Progenitor cell of endocrine pancreas (in vitro differentiated cells): ENCODE measurements around the gene AHDC1. TPM values are rescaled to one million over a fixed set of nuclear protein-coding genes. Genes with fewer than 3 reads are reported as not detected.

Experiments
- DNase-seq: peaks from one replicate; pipeline ENCODE4 v3.0.0; 2021; ENCODE audit warnings: low spot score; ENCODE audit not compliant: unreplicated experiment
- H3K27ac Mint-ChIP-seq: 2 replicates; pipeline ENCODE4 v1.8.0; 2021; ENCODE audit warnings: mild to moderate bottlenecking, moderate library complexity, mixed read lengths
- H3K27me3 Mint-ChIP-seq: 2 replicates; pipeline ENCODE4 v1.8.0; 2021; ENCODE audit warnings: mixed read lengths
- H3K36me3 Mint-ChIP-seq: 2 replicates; pipeline ENCODE4 v1.8.0; 2022; ENCODE audit warnings: mixed read lengths; ENCODE audit not compliant: insufficient read depth
- H3K4me1 Mint-ChIP-seq: 2 replicates; pipeline ENCODE4 v1.8.0; 2021; ENCODE audit warnings: low read depth, mixed read lengths
- H3K4me3 Mint-ChIP-seq: 2 replicates; pipeline ENCODE4 v1.8.0; 2021; ENCODE audit warnings: low read depth, mild to moderate bottlenecking, moderate library complexity, mixed read lengths
- H3K9me3 Mint-ChIP-seq: 2 replicates; pipeline ENCODE4 v1.8.0; 2021; ENCODE audit warnings: low read depth, mixed read lengths
- CTCF ChIP-seq: fragments of 200-600 bp; sonication (generic); IDR thresholded peaks from one replicate; pipeline ENCODE4 v1.5.0; 2021; ENCODE audit warnings: antibody characterized with exemption, mild to moderate bottlenecking; ENCODE audit not compliant: unreplicated experiment
- total RNA-seq: library from RNA; stranded (reverse); gene quantifications from 2 replicates; pipeline ENCODE4 v1.2.1, GENCODE V29; 2021

AHDC1 gene
- total RNA-seq, 1 donor from 2014 or later = 53.3 TPM

GRCh38 chr1:27562534-27563340, 41.2 kb downstream of the AHDC1 start:
- Mint-ChIP-seq H3K27me3 (no peaks in the 10 kb centered on the region), H3K9me3 (no peaks in the 10 kb centered on the region), H3K36me3 (no peaks in the 10 kb centered on the region), H3K27ac (peak overlapping the region; percentile 95), H3K4me1 (peaks cover 68% of the 10 kb centered on the region), H3K4me3 (no peak overlapping the region)
- TF ChIP-seq CTCF = no peak
- DNase-seq = no peak

GRCh38 chr1:27562021-27562420, 41.9 kb downstream of the AHDC1 start:
- no peak for TF ChIP-seq CTCF
- DNase-seq = no peak
- Mint-ChIP-seq H3K9me3 (no peaks in the 10 kb centered on the region), H3K4me3 (no peak overlapping the region), H3K27ac (peak overlapping the region; percentile 95), H3K36me3 (no peaks in the 10 kb centered on the region), H3K4me1 (peaks cover 66% of the 10 kb centered on the region), H3K27me3 (no peaks in the 10 kb centered on the region)

GRCh38 chr1:27561124-27561899, 42.6 kb downstream of the AHDC1 start:
- Mint-ChIP-seq H3K4me3 (no peak overlapping the region), H3K36me3 (no peaks in the 10 kb centered on the region), H3K27ac (peak overlapping the region; percentile 91), H3K27me3 (no peaks in the 10 kb centered on the region), H3K9me3 (no peaks in the 10 kb centered on the region), H3K4me1 (peaks cover 65% of the 10 kb centered on the region)
- no peak for DNase-seq
- no peak for TF ChIP-seq CTCF

- Mint-ChIP-seq H3K4me3 (no peak overlapping the region), H3K9me3 (no peaks in the 10 kb centered on the region), H3K4me1 (peaks cover 63% of the 10 kb centered on the region), H3K27me3 (no peaks in the 10 kb centered on the region), H3K27ac (peak overlapping the region; percentile 84), H3K36me3 (no peaks in the 10 kb centered on the region)
- DNase-seq = no peak
- TF ChIP-seq CTCF = no peak
Observed at GRCh38 chr1:27560268-27561123, 43.4 kb downstream of the AHDC1 start.
